GM11168 (cell line): Measurements from ENCODE around the gene PLCH2.

Experiments used
- in situ Hi-C: fragments of 300-500 bp; cut with MboI; formaldehyde crosslinking; loops from one replicate; pipeline ENCODE4 v1.12.0; 2022; ENCODE audit warnings: low sequenced_read_pairs; ENCODE audit not compliant: unreplicated experiment

Gene PLCH2

DNA sequence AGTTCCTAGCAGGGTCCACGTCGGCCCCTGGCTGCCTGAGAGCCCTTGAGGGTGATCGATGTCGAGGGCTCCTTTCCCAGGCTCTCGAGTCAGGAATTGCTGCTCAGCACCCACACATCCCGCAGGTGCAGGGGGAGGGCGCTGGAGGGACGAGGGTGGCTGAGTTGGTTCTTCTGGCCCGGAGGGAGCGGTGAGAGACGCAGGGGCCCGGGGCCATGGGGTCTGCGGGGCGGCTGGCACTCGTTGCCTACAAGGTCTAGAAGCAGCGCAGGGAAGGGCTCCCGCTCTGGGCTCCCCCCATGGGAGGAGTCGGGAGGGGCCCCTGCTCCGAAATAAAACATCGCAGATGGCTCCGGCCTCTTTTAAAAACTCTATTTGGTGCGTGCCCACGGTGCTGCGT is 32.1 kb downstream of the PLCH2 start:
- in situ Hi-C loops = no loop called here

DNA sequence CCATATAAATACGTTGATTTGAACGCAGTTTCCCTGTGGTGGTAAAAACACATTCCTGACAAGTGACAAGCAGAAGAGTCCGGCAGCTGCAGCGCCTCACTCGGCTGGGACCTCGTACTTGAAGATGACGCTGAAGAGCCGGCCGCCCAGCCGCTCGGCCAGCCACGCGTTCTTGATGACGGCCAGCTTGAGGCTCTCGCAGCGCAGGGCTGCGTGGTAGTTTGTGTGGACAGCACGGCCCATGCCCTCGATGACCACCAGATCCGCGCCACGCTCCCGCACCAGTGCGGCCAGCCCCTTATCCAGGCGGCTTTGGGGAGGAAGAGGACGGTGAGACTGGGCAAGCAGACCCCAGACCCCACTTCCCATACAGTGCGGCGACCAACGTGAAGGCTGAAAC is 32.7 kb downstream of the PLCH2 start:
- in situ Hi-C loops = no loop called here

DNA sequence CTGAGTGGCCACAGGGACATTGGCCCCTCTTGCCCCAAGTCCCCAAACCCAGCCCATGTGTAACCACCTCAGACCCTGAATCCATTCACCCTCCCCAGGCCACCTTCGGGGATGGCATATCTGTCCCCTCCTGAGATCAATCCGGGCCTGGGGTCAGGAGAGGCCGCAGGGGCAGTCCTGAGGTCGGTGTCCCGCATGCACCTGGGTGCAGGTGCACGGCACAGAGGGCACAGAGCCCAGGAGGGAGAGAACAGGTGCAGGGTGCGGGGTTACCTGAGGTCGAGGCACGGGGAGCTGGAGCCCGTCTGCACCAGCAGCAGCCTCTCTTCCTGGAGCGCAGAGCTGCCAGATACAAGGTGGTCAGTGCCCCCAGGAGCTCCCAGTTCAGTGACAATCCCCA is 33.5 kb downstream of the PLCH2 start:
- in situ Hi-C loops = no loop called here

DNA sequence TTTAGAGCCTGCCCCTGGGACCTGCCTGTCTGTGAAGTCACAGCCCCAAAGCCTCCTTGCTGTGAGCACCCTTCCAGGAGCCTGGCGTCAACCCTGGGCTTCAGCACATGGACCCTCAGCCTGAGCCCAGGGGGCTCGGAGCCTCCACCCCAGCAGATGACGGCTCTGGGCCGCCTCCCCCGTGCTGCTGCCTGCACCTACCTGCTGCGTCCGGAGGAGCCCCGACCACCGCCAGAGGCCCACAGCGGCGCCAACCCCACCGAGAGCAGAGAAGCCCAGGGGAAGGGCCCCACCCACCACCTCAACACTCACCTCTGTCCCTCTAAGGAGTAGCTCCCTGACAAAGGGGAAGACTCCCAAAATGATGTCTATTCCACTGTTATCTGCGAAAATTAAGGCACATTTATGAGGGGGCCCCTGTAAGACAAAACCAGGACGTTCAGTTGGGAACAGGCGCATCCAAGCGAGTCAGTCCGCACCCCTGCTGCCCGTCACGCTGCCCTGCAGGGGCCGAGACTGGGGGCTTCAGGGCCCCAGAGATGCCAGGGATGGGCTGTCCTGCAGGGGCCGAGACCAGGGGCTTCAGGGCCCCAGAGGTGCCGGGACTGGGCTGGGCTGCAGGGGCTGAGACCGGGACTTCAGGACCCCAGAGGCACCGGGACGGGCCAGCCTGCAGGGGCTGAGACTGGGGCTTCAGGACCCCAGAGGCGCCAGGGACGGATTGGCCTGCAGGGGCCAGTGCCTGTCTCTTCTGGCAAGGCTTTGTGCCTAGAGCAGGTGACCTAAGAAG is 34.5 kb downstream of the PLCH2 start:
- in situ Hi-C loops = no loop called here

DNA sequence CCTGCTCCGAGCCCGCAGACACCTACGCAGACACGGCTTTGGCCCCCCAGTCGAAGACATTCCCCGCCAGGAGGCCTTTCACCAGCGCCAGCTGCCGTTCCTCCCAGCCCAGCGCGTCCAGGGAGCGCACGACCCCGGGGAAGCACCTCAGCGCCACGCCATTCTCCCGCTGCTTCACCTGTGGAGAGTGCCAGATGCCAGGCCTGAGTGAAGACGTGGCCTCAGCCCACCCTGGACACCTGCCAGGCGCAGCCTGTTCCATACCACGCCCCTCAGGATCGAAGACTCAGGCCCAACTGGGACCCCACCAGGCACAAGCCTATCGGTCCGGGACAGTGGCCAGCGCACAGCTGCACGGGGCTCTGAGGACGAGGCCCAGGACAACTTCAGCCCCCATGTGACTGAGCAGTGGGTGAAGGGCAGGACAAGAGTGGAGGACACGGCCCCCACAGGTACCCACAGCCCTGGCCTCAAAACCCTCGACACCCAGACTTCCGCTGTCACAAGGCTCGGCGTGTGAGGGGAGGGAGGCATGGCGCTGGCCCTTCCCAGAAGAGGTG is 36.9 kb downstream of the PLCH2 start:
- in situ Hi-C loops = no loop called here

DNA sequence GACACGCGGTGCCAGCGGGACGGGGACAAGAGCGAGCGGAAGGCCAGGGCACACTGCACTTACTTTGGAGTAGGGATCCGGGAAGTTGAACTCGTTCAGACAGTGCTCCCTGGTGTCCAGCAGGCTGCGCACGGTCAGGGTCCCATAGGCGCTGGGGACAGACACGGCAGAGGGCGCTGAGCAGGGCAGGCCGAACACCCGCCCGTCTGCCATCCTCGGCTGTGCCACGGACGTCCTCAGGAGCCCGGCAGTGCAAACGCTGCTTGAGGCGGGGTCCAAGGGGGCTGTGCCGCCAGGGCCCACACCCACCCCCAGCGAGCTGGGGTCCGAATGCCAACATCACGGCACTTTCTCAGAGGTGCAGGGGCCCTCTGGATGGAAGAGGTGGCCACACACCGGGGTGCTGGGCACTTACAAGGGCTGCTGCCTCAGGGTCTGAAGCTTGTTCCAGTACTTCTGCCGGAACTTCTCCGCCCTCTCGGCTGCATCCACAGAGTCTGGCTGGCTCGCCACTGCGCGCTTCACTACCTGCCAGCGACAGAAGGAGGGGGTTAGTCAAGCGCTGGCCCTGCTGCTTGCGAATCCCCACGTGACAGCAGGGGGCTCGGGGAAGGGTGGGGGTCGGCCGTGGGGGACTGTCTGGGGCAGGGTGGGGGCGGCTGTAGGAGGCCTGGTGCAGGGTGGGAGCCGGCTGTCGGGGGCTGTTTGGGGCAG is 38.0 kb downstream of the PLCH2 start:
- in situ Hi-C loops = no loop called here

DNA sequence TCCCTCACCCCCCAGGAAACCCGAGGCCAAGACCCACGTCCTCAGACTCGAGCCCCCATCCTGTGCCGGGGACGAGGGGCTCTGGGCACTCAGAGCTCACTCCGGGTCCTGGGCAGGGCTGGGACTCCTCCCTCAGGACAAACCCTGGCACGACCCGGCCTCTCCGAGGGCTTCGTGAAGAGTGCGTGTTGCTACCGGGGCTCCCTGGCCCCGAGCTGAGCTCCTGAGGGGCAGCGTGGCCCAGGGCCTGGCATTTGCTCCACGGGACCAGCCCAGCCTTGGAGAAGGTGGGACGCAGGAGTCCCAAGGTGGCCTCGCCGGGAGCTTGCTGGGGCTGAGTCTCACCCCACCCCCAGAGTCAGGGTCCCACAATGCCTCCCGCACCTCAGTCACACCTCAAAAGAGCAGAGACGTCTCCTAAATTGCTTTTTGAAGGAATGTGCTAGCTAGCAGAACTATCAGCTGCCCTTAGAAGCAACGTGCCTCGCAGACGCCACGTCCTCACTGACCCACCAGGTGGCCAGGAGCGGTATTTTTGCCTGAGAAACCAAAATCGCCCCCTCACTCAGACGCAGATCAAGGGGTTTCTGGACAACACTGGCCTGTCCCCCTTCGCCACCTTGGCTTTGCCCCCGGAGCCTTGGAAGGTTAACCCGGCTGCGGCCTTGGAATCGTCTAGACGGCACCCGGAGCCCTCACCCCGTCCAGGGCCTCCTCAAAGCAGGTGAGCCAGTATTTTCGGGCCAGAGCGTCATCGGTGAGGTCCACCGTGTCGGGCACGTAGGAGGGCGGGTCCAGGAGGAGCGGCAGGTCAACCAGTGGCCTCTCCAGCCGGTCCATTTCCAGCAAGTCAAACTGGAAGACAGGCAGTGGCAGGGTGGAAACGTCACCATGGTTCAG is 39.0 kb downstream of the PLCH2 start:
- in situ Hi-C loops = no loop called here

DNA sequence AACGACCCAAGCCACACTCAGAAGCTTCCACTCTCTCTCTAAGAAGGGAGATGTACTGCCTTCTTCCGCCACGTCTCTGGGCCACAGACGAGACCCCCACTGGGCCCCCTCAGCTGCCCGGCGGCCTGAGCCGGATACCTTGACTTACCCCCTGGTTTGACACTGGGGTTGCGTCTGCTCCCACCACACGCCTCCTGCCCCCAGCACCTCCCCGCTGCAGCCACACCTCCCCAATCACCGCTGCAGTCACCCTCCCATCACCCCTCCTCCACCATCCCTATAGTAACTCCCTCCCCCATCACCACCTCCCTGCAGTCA is 39.6 kb downstream of the PLCH2 start:
- in situ Hi-C loops = no loop called here

DNA sequence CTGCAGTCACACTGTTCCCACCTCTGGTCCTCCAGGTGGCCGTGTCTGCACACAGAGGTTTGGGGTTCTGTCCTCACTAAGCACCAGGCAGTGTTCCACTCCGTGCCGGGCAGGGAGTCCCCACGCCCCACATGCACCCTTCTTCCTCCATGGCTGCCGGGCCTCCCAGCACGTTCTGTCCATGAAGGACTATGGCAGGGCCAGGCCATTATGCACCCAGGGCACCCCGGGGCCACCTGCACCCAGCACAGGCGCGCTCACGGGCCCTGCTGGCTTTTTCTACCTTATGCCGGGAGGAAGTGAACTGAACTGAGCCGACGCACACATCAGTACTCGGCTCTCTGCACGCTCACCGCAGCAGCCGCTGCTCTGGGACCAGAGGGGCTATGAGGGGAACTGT is 40.0 kb downstream of the PLCH2 start:
- in situ Hi-C loops = no loop called here

DNA sequence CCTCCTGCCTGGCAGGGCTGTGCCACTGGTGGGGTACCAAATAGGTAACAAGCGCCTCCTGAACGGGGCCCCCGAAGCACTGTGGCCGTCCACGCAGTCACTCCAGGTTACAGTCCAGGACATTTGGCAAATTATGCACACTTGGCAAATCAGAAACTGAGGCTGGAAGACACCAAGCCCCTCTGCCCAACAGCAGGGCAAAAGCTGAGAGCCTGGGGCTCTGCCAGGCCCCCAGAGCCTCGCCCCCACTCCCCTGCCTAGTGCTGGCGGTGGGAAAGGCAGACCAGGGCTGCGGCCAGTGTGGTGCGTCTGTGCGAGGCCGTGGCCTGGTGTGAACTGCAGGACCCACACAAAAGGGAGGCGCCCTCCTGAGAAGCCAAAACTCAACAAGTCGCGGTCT is 40.9 kb downstream of the PLCH2 start:
- in situ Hi-C loops = no loop called here

DNA sequence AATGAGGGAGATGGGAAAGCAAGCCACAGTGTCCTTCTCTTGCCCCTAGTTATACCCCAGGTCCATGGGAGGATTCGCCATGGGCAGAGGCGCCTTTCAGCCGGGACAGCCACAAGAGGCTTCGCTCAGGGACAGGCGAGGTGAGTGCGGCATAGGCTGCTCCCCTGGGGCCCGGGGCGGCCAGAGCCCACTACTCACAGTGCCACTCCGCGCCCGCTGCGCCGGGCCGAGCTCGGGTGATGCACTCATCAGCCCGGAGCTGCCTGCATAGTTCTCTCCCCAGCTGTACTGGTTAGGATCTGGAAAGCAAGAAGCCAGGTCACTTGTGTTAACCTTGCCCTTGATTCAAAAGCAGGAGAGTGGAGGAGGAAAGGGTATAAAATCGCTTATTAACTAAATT is 41.9 kb downstream of the PLCH2 start:
- in situ Hi-C loops = no loop called here

DNA sequence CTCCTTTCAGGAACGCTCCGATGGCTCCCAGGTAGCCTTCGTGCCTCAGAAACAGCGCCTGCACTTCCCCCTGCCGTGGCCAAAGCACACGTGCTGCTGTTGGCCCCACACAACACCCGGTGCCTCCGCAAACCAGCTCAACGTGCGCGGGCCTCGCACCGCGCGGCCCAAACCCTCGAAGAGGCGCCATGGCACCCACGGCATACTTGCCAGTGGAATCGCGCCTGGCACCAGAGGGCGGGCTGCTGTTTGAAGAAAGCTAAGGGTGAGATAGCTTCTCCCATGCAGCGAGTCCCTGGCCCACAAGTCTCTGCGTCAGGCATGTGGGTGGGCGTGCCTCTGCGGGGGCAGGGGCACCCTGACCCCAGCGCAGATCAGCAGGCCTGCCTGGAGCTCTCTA is 42.4 kb downstream of the PLCH2 start:
- in situ Hi-C loops = no loop called here

DNA sequence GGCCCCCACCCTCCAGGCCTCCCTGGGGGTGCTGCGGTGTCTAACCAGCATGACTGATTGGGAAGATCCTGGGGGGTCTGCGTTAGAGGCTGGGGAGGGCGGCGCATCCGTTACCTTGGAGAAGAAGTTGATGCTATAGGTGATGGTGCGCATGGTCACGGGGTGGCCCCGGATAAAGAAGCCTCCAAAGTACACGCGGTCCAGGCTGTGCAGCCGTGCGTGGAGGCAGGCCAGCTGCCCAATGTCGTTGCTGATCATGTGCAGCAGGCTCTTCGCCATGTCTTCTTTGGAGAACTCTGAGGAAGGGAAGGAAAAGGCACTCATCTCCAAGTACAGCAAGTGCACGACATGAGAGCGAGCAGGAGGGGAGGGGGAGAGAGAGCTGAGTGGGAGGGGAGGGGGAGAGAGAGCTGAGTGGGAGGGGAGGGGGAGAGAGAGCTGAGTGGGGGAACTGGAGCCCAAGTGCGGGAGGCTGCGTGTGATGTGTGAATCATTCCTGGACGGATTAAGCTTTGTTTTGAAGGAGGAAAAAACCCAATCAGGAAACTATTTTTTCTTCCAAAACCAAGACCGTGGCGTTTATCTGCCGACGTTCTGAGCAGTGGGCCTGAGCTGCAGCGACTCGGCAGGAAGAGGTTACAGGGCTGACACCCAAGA is 43.1 kb downstream of the PLCH2 start:
- in situ Hi-C loops = no loop called here

DNA sequence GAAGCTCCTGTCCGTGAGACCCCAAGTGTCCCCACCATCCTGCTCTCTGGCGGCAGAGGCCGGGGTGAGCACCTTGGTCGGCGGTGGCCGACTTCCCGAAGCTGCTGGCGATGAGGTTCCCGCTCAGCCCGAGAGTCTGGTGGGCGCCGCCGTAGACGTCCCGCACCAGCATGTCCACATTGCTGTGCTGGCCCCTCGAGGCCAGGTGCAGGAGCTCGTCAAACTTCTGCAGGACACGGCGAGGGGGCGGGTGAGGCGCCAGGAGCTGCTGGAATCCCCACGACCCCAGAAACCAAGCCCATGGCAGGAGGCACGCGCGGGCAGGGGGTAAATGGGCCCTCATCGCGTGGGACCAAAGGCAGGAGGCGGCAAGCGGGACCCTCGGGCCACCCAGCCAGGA is 43.6 kb downstream of the PLCH2 start:
- in situ Hi-C loops = loop anchor here (10.0 kb wide), 1 partner anchor 95 kb away; no protein-coding TSS in a partner anchor

DNA sequence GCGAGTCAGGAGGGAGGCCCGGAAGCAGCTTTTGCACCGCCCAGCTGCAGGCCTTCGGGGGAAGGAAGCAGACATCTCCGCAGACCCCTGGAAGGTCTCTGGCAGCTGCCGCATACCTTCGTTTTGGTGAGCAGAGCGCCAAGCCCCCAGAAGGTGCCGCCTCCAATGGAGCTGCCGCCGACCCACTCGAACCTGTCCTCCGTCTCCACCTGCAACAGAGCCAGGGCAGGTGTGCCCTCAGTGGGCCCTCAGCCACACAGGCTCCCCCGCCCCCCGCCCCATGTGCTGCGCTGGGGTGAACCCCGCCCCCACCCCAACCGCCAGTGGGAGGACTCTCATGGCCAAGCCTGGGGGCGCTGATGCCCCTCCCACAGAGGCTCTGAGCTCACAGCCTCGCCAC is 44.1 kb downstream of the PLCH2 start:
- in situ Hi-C loops = loop anchor here (10.0 kb wide), 1 partner anchor 95 kb away; no protein-coding TSS in a partner anchor

DNA sequence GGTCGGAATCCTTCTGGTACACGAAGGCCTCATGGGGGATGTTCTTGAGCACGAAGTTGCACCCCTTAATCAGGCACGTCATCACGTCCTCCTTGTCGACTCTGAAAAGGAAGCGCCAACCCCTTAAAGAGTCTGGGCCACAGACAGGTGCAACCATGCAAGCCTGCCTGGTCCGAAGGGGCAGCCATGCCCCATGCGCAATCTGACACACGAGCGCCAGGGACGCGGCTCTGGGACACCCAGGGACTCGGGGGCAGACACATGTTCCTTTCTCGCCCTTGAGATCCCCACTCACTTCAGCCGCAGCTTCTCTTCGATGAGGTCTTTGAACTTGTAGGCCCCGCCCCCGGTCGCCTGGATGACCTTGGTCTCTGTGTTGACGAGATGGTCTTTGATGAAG is 44.7 kb downstream of the PLCH2 start:
- in situ Hi-C loops = loop anchor here (10.0 kb wide), 1 partner anchor 96 kb away; no protein-coding TSS in a partner anchor

DNA sequence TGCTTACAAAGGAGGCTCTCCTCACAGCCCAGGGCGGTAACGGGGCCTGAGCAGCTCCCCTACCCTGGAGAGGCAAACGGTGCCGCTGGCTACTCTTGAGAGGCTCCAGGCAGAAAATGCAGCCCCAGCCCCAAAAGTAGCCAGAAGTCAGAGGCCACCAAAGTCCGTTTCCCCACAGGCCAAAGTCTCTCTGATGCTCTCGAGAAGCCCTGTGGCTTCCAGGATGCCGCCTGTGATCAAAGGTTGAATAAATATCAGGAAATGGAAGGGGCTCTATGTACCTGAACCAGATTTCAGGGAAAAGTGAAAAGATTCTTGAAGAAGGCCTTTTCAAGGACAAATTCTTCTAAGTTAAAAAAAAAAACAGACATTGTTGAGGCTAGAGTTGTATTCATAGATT is 46.1 kb downstream of the PLCH2 start:
- in situ Hi-C loops = loop anchor here (10.0 kb wide), 1 partner anchor 97 kb away; no protein-coding TSS in a partner anchor

DNA sequence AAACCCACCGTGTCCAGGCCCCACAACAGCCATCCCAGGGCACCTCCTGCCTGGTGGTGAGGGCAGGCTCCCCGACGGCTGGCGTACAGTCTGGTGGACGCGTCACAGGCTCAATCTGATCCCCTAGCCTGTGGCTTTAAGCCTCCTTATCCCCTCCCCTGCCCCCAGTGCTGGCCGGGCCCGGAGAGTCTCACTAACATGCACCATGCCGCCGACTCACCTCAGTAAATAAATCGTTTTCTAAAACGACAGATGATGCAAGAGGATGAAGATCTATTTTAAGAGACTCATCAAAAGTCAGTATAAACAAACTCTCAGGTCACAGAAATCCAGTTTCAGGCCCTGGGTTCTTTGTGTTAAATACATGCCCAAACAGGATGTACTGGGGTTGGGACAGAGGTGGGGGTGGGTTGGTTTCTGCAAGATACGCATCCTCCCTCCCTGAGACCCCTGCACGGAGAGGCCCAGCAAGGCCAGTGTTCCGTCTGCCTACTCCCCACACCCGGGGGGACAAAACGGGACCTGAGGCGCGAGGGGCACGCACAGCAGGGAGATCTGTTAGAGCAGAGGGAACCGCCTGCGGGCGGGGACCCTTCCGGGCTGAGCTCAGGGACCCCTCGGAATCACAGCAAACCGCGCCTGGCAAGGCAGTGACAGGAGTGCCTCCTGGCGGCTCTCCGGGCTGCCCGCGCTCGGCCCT is 47.3 kb downstream of the PLCH2 start:
- in situ Hi-C loops = loop anchor here (10.0 kb wide), 1 partner anchor 99 kb away; no protein-coding TSS in a partner anchor

DNA sequence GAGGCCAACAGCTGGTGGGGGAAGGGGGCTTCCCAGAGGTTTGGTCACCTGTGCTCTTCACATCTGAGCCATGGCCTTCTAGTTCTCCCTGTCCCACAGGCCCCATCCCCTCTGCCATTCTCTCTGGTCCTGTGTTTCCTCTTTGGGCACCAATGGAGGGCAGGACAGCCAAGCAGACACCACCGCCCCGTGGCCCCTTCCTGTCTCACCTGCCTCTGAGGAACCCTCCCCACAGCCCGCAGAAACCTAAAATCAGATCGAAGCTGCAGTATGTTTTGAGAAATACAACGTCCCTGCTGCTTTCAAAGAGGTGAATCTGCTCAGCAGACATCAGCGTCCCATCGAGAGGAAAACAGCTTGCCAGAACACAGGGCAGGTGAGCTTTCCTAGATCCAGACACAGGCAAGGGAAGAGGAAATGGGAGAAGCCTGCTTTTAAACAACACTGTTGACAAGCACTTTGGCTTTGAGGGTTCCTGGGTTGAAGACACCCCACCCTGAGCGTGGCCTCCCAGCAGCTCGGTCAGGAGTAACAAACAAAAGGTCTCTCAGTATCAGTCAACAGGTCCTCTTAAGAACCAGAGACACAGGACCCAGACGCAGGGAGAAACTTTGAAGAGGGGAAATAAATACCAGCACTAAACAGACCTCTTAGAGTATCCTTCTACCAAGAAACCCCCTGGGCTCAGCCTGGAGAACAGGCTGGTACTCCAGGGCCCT is 48.0 kb downstream of the PLCH2 start:
- in situ Hi-C loops = loop anchor here (10.0 kb wide), 1 partner anchor 99 kb away; no protein-coding TSS in a partner anchor
